Anterior cingulate cortex (tissue), 58 donors: ENCODE measurements around the gene UIMC1.
"Not testable (repeated sequence)": the region's sequence is repeated elsewhere in the genome, so short reads cannot be mapped to it uniquely, and the experiment has no call there.

Source experiments
- DNase-seq, 58 donors: peaks; one replicate each; lab custom pipeline; 2025; lab: John Stamatoyannopoulos, UW

The UIMC1 gene

GRCh38 chr5:177010153-177010552 lies 3.6 kb upstream of the UIMC1 start:
- DNase-seq: no peak

- DNase-seq: no peak
Observed at GRCh38 chr5:177008716-177009115, 2.1 kb upstream of the UIMC1 start.

- DNase-seq: peak in 53 of 58 donors; percentile 20 to 80 (median 57)
Observed at GRCh38 chr5:177005619-177006264, 837 bp downstream of the UIMC1 start.

- no peak for DNase-seq
Observed at GRCh38 chr5:177004961-177005360, 1.6 kb downstream of the UIMC1 start.

GRCh38 chr5:177003649-177004048 lies 2.9 kb downstream of the UIMC1 start:
- DNase-seq: no peak

- not testable (repeated sequence) for DNase-seq
Observed at GRCh38 chr5:176999526-176999925, 7.1 kb downstream of the UIMC1 start.

- DNase-seq: no peak
Observed at GRCh38 chr5:176998828-176999227, 7.8 kb downstream of the UIMC1 start.

GRCh38 chr5:176996780-176997179 lies 9.8 kb downstream of the UIMC1 start:
- no peak for DNase-seq

- no peak for DNase-seq
Observed at GRCh38 chr5:176995896-176996767, 10.4 kb downstream of the UIMC1 start.

GRCh38 chr5:176995122-176995490 lies 11.5 kb downstream of the UIMC1 start:
- DNase-seq: no peak

GRCh38 chr5:176994460-176995121 lies 12.0 kb downstream of the UIMC1 start:
- DNase-seq: peak in 1 of 58 donors; percentile 3

- DNase-seq: not testable (repeated sequence)
Observed at GRCh38 chr5:176993081-176993480, 13.5 kb downstream of the UIMC1 start.

- DNase-seq: no peak
Observed at GRCh38 chr5:176987583-176987982, 19.0 kb downstream of the UIMC1 start.

- no peak for DNase-seq
Observed at GRCh38 chr5:176986280-176986679, 20.3 kb downstream of the UIMC1 start.

- no peak for DNase-seq
Observed at GRCh38 chr5:176985516-176985915, 21.1 kb downstream of the UIMC1 start.

- DNase-seq: not testable (repeated sequence)
Observed at GRCh38 chr5:176984176-176984575, 22.4 kb downstream of the UIMC1 start.

GRCh38 chr5:176983593-176983992 lies 23.0 kb downstream of the UIMC1 start:
- not testable (repeated sequence) for DNase-seq

- DNase-seq: not testable (repeated sequence)
Observed at GRCh38 chr5:176983112-176983511, 23.5 kb downstream of the UIMC1 start.

GRCh38 chr5:176980818-176981217 lies 25.8 kb downstream of the UIMC1 start:
- DNase-seq: no peak

GRCh38 chr5:176979669-176980068 lies 26.9 kb downstream of the UIMC1 start:
- DNase-seq: no peak

- no peak for DNase-seq
Observed at GRCh38 chr5:176965633-176966032, 40.9 kb downstream of the UIMC1 start.
